RWPE1 (cell line): ENCODE results near the gene FLG2.
A peak's percentile ranks its signal among the peaks of the same experiment; 100 is the strongest.
"Not testable (repeated sequence)": the region's sequence is repeated elsewhere in the genome, so short reads cannot be mapped to it uniquely, and the experiment has no call there.

Experiments
- CTCF ChIA-PET: fragments of 350-600 bp; sonication (Branson Sonifier 250); formaldehyde crosslinking; extraction: SDS; loops from one replicate; lab custom pipeline; 2021; lab: Yijun Ruan, JAX
- POLR2A ChIA-PET: fragments of 400-600 bp; formaldehyde crosslinking; extraction: SDS; loops from one replicate; lab custom pipeline; 2020; ENCODE audit warnings: antibody characterized with exemption; ENCODE audit not compliant: low non-redundant PET; lab: Yijun Ruan, JAX
- DNase-seq: peaks from one replicate; pipeline ENCODE4 v3.0.0; 2012; ENCODE audit warnings: low spot score
- H3K27ac ChIP-seq: fragments of 450-650 bp; 2 replicates; pipeline ENCODE4 v1.5.1; 2017
- CTCF ChIP-seq: fragments of 450-650 bp; conservative IDR thresholded peaks from 2 replicates; pipeline ENCODE4 v1.5.1; 2017; ENCODE audit warnings: low read depth, mild to moderate bottlenecking

Gene FLG2

GRCh38 chr1:152328801-152329391 is 30.9 kb downstream of the FLG2 start:
- TF ChIP-seq CTCF: no peak
- no peak for DNase-seq
- POLR2A ChIA-PET: no interaction called here
- CTCF ChIA-PET: no interaction called here
- no peak overlapping the region for H3K27ac ChIP-seq

- peak; percentile 22 for DNase-seq
- no peak within 1 kb of the TSS for H3K27ac ChIP-seq
- CTCF ChIA-PET: interaction anchor here (0.6 kb wide), 1 partner anchor 1270 kb away, joined by 3 read pairs; no protein-coding TSS in a partner anchor
- POLR2A ChIA-PET: no interaction called here
- no peak for TF ChIP-seq CTCF
These were observed 34.7 kb downstream of the FLG2 start, which contains the start of gene FLG for GRCh38 chr1:152325111-152325510. TSS of gene FLG (minus strand) at chr1:152325239. CDS start at chr1:152315456, 9,783 bp downstream.

- no peak overlapping the region for H3K27ac ChIP-seq
- no peak for TF ChIP-seq CTCF
- DNase-seq: no peak
- ChIA-PET POLR2A (no interaction called here), CTCF (no interaction called here)
These were observed 45.8 kb downstream of the FLG2 start for GRCh38 chr1:152313970-152314369.

GRCh38 chr1:152313319-152313801 is 46.4 kb downstream of the FLG2 start:
- DNase-seq: no peak
- TF ChIP-seq CTCF: no peak
- CTCF ChIA-PET: no interaction called here
- POLR2A ChIA-PET: no interaction called here
- no peak overlapping the region for H3K27ac ChIP-seq

- POLR2A ChIA-PET, H3K27ac ChIP-seq, DNase-seq, CTCF ChIA-PET: not testable (repeated sequence)
These were observed 47.6 kb downstream of the FLG2 start for GRCh38 chr1:152312169-152312568.

GRCh38 chr1:152309955-152310354 is 49.9 kb downstream of the FLG2 start:
- POLR2A ChIA-PET: no interaction called here
- CTCF ChIA-PET: interaction anchor here (0.6 kb wide), 1 partner anchor 47 kb away, joined by 3 read pairs; no protein-coding TSS in a partner anchor
- TF ChIP-seq CTCF: no peak
- no peak for DNase-seq
- no peak overlapping the region for H3K27ac ChIP-seq

- DNase-seq, CTCF ChIA-PET, POLR2A ChIA-PET, H3K27ac ChIP-seq: not testable (repeated sequence)
These were observed 50.4 kb downstream of the FLG2 start for GRCh38 chr1:152309320-152309901.

GRCh38 chr1:152308758-152309157 is 51.0 kb downstream of the FLG2 start:
- POLR2A ChIA-PET, CTCF ChIA-PET, H3K27ac ChIP-seq, DNase-seq: not testable (repeated sequence)

GRCh38 chr1:152307970-152308369 is 51.8 kb downstream of the FLG2 start:
- H3K27ac ChIP-seq, DNase-seq, POLR2A ChIA-PET: not testable (repeated sequence)
- CTCF ChIA-PET: interaction anchor here (0.7 kb wide), 1 partner anchor 56 kb away, joined by 3 read pairs; no protein-coding TSS in a partner anchor

- POLR2A ChIA-PET, H3K27ac ChIP-seq, CTCF ChIA-PET, DNase-seq: not testable (repeated sequence)
These were observed 53.7 kb downstream of the FLG2 start for GRCh38 chr1:152306123-152306522.

GRCh38 chr1:152304773-152305172 is 55.0 kb downstream of the FLG2 start:
- DNase-seq, POLR2A ChIA-PET, CTCF ChIA-PET, H3K27ac ChIP-seq: not testable (repeated sequence)
